Measurements from ENCODE around the gene PTPN7. TPM values are rescaled to one million over a fixed set of nuclear protein-coding genes. Genes with fewer than 3 reads are reported as not detected.

Gene PTPN7
- total and polyA plus RNA-seq, 2 donors (not counting 3 experiments of a cell fraction or from before 2014, with no cell fraction given), result 0.86 to 1.8 TPM

DNA sequence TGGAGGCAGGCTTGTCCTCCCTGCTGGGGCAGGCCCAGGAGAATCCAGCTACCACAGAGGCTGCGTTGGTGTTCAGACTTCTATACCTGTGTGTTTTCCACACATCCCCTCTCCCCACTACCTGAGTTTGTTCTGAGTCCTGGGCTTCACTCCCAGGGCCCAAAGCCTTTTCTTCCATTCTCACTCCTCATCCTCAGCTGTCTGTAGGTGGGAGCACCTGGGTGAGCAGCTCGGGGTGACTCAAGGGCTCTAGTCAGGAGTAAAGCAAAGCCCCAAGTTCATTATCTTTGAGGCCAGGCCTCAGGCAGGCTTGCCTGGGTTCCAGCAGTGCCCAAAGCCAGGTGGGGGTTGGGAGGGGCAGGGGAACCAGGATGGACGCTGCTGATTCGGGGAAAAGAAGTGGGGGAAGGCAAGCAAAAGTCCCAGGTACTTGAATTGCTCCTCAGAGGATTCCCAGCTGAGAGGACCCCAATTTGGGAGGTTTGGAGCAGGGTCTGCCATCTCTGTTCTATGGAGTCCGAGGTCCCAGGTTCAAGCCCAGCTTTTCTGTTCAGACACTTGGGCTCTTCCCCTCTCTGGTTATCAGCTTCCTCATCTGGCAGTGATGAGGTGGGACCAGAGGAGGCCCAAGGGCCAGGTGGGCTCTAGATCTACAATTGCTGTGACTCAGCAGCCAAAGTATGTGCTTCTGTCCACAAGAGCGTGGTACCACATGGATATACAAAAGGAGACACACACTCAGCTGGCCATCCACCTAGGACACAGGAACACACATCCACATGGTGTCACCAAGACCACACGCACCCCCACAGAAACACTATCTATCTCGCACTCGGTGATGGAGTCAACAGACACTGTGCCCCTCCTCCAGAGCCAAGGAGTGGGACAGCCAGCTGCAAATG lies 5.8 kb upstream of the PTPN7 start:
- ChIA-PET POLR2A (no interaction called here), CTCF (interaction anchor here (0.5 to 1.1 kb wide), 3 partner anchors 11 to 52 kb away, joined by 3 to 6 read pairs (median 4); no protein-coding TSS in a partner anchor)
- no TSS peak for BruUV-seq (replicated peaks)
- Histone ChIP-seq H3K9ac (replicated peaks; ENCODE audit: extremely low read depth, insufficient read depth, low read length) (no peak overlapping the region), H3K27me3 (ENCODE audit: control insufficient read depth in 2 of 2, insufficient read depth in 2 of 2, low read length in 2 of 2) (no peaks in the 10 kb centered on the region), H3K4me3 (replicated peaks in 1 of 3; ENCODE audit: insufficient read depth in 1 of 3, low read depth in 1 of 3, low read length in 3 of 3) (no peak overlapping the region), H3K27ac (ENCODE audit: insufficient read depth, low read depth, low read length) (no peak overlapping the region), H3K4me1 (ENCODE audit: control insufficient read depth, extremely low read depth, insufficient read depth, low read length) (no peaks in the 10 kb centered on the region), H3K9me3 (replicated peaks; ENCODE audit: control insufficient read depth, insufficient read depth, low read length) (no peaks in the 10 kb centered on the region), H3K4me2 (ENCODE audit: insufficient read depth, low read length) (no peak overlapping the region), H3K79me2 (ENCODE audit: control insufficient read depth, insufficient read depth, low read length) (no peaks in the 10 kb centered on the region), H3K9me1 (replicated peaks; ENCODE audit: control insufficient read depth, extremely low read depth, insufficient read depth, low read length) (no peaks in the 10 kb centered on the region), H2AFZ (ENCODE audit: low read depth, low read length) (no peak overlapping the region), H3K36me3 (ENCODE audit: control insufficient read depth in 2 of 2, extremely low read depth in 1 of 2, insufficient read depth in 2 of 2, low read length in 2 of 2) (no peaks in the 10 kb centered on the region), H4K20me1 (replicated peaks; ENCODE audit: control insufficient read depth, extremely low read depth, insufficient read depth, low read length) (no peaks in the 10 kb centered on the region)
- dilution Hi-C loops (cut with MboI; ENCODE audit: extremely low pct_ligation_motif_present, low sequenced_read_pairs), result no loop called here
- TF ChIP-seq POLR2A (IDR thresholded peaks at IDR 0.05; ENCODE audit: low read depth, low read length) (no peak), EZH2 (IDR thresholded peaks at IDR 0.05; ENCODE audit: borderline replicate concordance, low read depth, low read length, severe bottlenecking) (no peak), JUN (IDR thresholded peaks at IDR 0.05; ENCODE audit: borderline replicate concordance, insufficient read depth, insufficient read length, low read depth) (no peak), POLR2AphosphoS5 (IDR thresholded peaks at IDR 0.05; ENCODE audit: insufficient read depth, low read depth, low read length) (no peak), GATA2 (IDR thresholded peaks at IDR 0.05; ENCODE audit: insufficient read depth, insufficient read length, low read depth, low read length) (no peak), FOS (IDR thresholded peaks at IDR 0.05; ENCODE audit: borderline replicate concordance, insufficient read depth, low read length) (no peak), MYC (IDR thresholded peaks at IDR 0.05; ENCODE audit: low read depth, low read length) (no peak)
- TF ChIP-seq, protein P1, sequence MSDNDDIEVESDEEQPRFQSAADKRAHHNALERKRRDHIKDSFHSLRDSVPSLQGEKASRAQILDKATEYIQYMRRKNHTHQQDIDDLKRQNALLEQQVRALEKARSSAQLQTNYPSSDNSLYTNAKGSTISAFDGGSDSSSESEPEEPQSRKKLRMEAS (IDR thresholded peaks at IDR 0.05; ENCODE audit: insufficient read depth, insufficient read length), result no peak
- TF ChIP-seq, protein P2, sequence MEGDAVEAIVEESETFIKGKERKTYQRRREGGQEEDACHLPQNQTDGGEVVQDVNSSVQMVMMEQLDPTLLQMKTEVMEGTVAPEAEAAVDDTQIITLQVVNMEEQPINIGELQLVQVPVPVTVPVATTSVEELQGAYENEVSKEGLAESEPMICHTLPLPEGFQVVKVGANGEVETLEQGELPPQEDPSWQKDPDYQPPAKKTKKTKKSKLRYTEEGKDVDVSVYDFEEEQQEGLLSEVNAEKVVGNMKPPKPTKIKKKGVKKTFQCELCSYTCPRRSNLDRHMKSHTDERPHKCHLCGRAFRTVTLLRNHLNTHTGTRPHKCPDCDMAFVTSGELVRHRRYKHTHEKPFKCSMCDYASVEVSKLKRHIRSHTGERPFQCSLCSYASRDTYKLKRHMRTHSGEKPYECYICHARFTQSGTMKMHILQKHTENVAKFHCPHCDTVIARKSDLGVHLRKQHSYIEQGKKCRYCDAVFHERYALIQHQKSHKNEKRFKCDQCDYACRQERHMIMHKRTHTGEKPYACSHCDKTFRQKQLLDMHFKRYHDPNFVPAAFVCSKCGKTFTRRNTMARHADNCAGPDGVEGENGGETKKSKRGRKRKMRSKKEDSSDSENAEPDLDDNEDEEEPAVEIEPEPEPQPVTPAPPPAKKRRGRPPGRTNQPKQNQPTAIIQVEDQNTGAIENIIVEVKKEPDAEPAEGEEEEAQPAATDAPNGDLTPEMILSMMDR (IDR thresholded peaks at IDR 0.05; ENCODE audit: extremely low read depth in 1 of 2, insufficient read depth in 1 of 2, low read depth in 1 of 2, low read length in 2 of 2), result no peak
- intact Hi-C loops (cut with micrococcal nuclease), result no loop called here
- FAIRE-seq (no peak), DNase-seq (ENCODE audit: low read depth, low spot score) (no peak)

Measured in endothelial cell of umbilical vein (primary cell).